HepG2 (cell line): ENCODE data around the gene CRYM. TPM values are rescaled to one million over a fixed set of nuclear protein-coding genes. Genes with fewer than 3 reads are reported as not detected.

Experiments
- ATF6 ChIP-seq: sonication (generic); formaldehyde crosslinking; conservative IDR thresholded peaks from 2 replicates; pipeline ENCODE4 v1.4.0; 2020; ENCODE audit warnings: missing genetic modification reagents
- CREB1 ChIP-seq, 2 experiments: fragments of 450-650 bp in 1 of 2; IDR thresholded peaks; 2 replicates each; pipeline ENCODE4 v1.6.1; 2016 to 2017; ENCODE audit warnings: control low read depth in 1 of 2, mild to moderate bottlenecking in 1 of 2, missing compliant biosample characterization in 1 of 2, missing genetic modification characterization in 1 of 2
- CREB3 ChIP-seq: sonication (generic); formaldehyde crosslinking; IDR thresholded peaks from 2 replicates; pipeline ENCODE4 v1.5.0; 2020; ENCODE audit warnings: missing genetic modification reagents
- FOXP1 ChIP-seq, 2 experiments: fragments of 450-650 bp in 1 of 2; IDR thresholded peaks; 2 replicates each; pipeline ENCODE4 v1.6.1; 2017 to 2018; ENCODE audit warnings: antibody characterized with exemption in 1 of 2
- HMGXB3 ChIP-seq: sonication (generic); formaldehyde crosslinking; IDR thresholded peaks from 2 replicates; pipeline ENCODE4 v1.4.0; 2020; ENCODE audit warnings: missing genetic modification reagents, borderline replicate concordance
- NBN ChIP-seq: fragments of 450-650 bp; conservative IDR thresholded peaks from 2 replicates; pipeline ENCODE4 v1.6.1; 2017
- PPARG ChIP-seq: conservative IDR thresholded peaks from 2 replicates; pipeline ENCODE4 v1.6.1; 2016; ENCODE audit warnings: missing biosample characterization, missing genetic modification reagents
- TFE3 ChIP-seq: IDR thresholded peaks from 2 replicates; pipeline ENCODE4 v1.6.1; 2016
- ZNF121 ChIP-seq: sonication (generic); formaldehyde crosslinking; IDR thresholded peaks from 2 replicates; pipeline ENCODE4 v1.5.0; 2020; ENCODE audit warnings: mild to moderate bottlenecking, missing genetic modification reagents
- ZNF503 ChIP-seq: sonication (generic); formaldehyde crosslinking; IDR thresholded peaks from 2 replicates; pipeline ENCODE4 v1.4.0; 2020; ENCODE audit warnings: missing genetic modification reagents
- ZNF513 ChIP-seq: sonication (generic); formaldehyde crosslinking; conservative IDR thresholded peaks from 2 replicates; pipeline ENCODE4 v1.5.0; 2020; ENCODE audit warnings: missing genetic modification reagents
- ZNF781 ChIP-seq: sonication (generic); formaldehyde crosslinking; IDR thresholded peaks from 2 replicates; pipeline ENCODE4 v1.5.1; 2020; ENCODE audit warnings: borderline replicate concordance, mild to moderate bottlenecking, missing genetic modification reagents; ENCODE audit errors: not compliant biosample characterization
- ZNF782 ChIP-seq: sonication (generic); formaldehyde crosslinking; IDR thresholded peaks from 2 replicates; pipeline ENCODE4 v1.4.0; 2020; ENCODE audit warnings: missing genetic modification reagents, mild to moderate bottlenecking, borderline replicate concordance
- polyA plus RNA-seq, 8 experiments: library from polyadenylated mRNA; depleted of rRNA in 3 of 8; stranded (reverse) in 7 of 8; unstranded in 1 of 8; fragments of >200 nt; fragmentation: Illumina TruSeq in 4 of 8; extraction: Trizol in 4 of 8; gene quantifications; 2 replicates each; pipeline versions ENCODE4 v1.2.1 to v1.2.3, GENCODE V29; 2011 to 2016; ENCODE audit warnings: low read depth in 4 of 8, missing spikeins in 1 of 8, mixed read lengths in 1 of 8; ENCODE audit not compliant: insufficient read depth in 1 of 8
- total RNA-seq, 5 experiments: library from RNA; depleted of rRNA; stranded (reverse); fragments of >200 nt; fragmentation: Illumina TruSeq; extraction: Trizol; gene quantifications; 2 replicates each; pipeline ENCODE4 v1.2.3, GENCODE V29; 2016; ENCODE audit warnings: low read depth in 1 of 5

Gene CRYM
- total and polyA plus RNA-seq, 2 of the 13 experiments (the other 11 are each of a cell fraction or from before 2014, with no cell fraction given), result 1.9 to 2.2 TPM

GRCh38 chr16:21233521-21234150, 44.5 kb downstream of the CRYM start, which contains the start of gene ANKS4B (continued):
- TF ChIP-seq HMGXB3 (peak; percentile 91; the same call in 1 of the 2 replicates), ZNF121 (CRISPR knock-in tag) (0 out of 2 replicates have a peak, but pooled peaks have one; percentile 28), ZNF503 (CRISPR knock-in tag) (peak; percentile 91; the same call in 1 of the 2 replicates), ATF6 (CRISPR knock-in tag) (peak; percentile 88; the same call in 1 of the 2 replicates), TFE3 (CRISPR knock-in tag) (peak; percentile 56; the same call in 1 of the 2 replicates), ZNF781 (CRISPR knock-in tag) (peak; percentile 96), NBN (no peak), ZNF513 (CRISPR knock-in tag) (no peak), CREB3 (CRISPR knock-in tag) (no peak; the same call in 1 of the 2 replicates), ZNF782 (CRISPR knock-in tag) (peak; percentile 42; the same call in 1 of the 2 replicates), PPARG (CRISPR knock-in tag) (peak; percentile 93), FOXP1 (IDR thresholded peaks at IDR 0.05) (no peak), FOXP1 (CRISPR knock-in tag; IDR thresholded peaks at IDR 0.05) (peak; percentile 86), CREB1 (IDR thresholded peaks at IDR 0.05) (peak; percentile 86), CREB1 (CRISPR knock-in tag; IDR thresholded peaks at IDR 0.05) (peak; percentile 86)
